ENCODE results near the gene BRF1. TPM values are rescaled to one million over a fixed set of nuclear protein-coding genes. Genes with fewer than 3 reads are reported as not detected.

The BRF1 gene
- total and polyA plus RNA-seq, 2 of the 8 experiments (the other 6 are each of a cell fraction or from before 2014, with no cell fraction given): 7.7 to 18.3 TPM

GRCh38 chr14:105287249-105288102 lies 13.3 kb downstream of the BRF1 start:
- H3K27me3 ChIP-seq (replicated peaks in 1 of 4; ENCODE audit: control insufficient read depth in 3 of 4, extremely low read depth in 1 of 4, insufficient read depth in 3 of 4, low read length in 3 of 4): no peaks in the 10 kb centered on the region
- H3K9ac ChIP-seq (replicated peaks in 1 of 4; ENCODE audit: extremely low read depth in 1 of 4, low read depth in 3 of 4, low read length in 3 of 4): no peak overlapping the region
- no peak overlapping the region for H3K4me3 ChIP-seq (ENCODE audit: extremely low read depth in 1 of 4, insufficient read depth in 2 of 4, low read depth in 3 of 4, low read length in 4 of 4)
- no peak overlapping the region for H2BK5ac ChIP-seq (ENCODE audit: low read depth, low read length)
- H2BK12ac ChIP-seq (ENCODE audit: low read depth, low read length): no peak overlapping the region
- H3K4ac ChIP-seq (replicated peaks; ENCODE audit: insufficient read length, low read depth, low read length): no peak overlapping the region
- DNase-seq (ENCODE audit: low read depth in 1 of 2, low spot score in 2 of 2) (no peak), FAIRE-seq (no peak)
- no peak overlapping the region for H3K27ac ChIP-seq (ENCODE audit: low read depth, low read length)
- no peaks in the 10 kb centered on the region for H3K23me2 ChIP-seq (ENCODE audit: low read depth, low read length)
- ChIA-PET POLR2A (ENCODE audit: partially characterized antibody) (interaction anchor here (0.6 kb wide), 1 partner anchor 9 kb away, joined by 4 read pairs; no protein-coding TSS in a partner anchor), CTCF (ENCODE audit: partially characterized antibody) (interaction anchor here (0.7 to 1.5 kb wide), 10 partner anchors 9 to 118 kb away, joined by 3 to 5 read pairs (median 3); no protein-coding TSS in a partner anchor)
- H4K20me1 ChIP-seq (replicated peaks in 1 of 2; ENCODE audit: control insufficient read depth in 1 of 2, insufficient read depth in 2 of 2, low read length in 2 of 2): peaks cover 5 to 12% of the 10 kb centered on the region in 2 experiments
- no peak overlapping the region for H2AFZ ChIP-seq (ENCODE audit: low read length)
- H3K9me3 ChIP-seq (ENCODE audit: insufficient read depth in 2 of 2, low read depth in 1 of 2, low read length in 1 of 2): no peaks in the 10 kb centered on the region
- no peak overlapping the region for H3K4me2 ChIP-seq (ENCODE audit: insufficient read depth in 1 of 2, low read depth in 2 of 2, low read length in 2 of 2)
- 85% methylated on average over 24 of the region's 24 CpGs; no CpG with 5 or more reads in 1 of the 2 experiments for WGBS, 2 experiments (ENCODE audit: extremely low coverage in 1 of 2, insufficient coverage in 1 of 2, insufficient read length in 1 of 2, insufficient replicate concordance in 2 of 2, low coverage in 1 of 2, low lambda C conversion rate in 2 of 2, missing lambda C conversion rate in 1 of 2)
- H3K36me3 ChIP-seq (ENCODE audit: control insufficient read depth in 2 of 4, insufficient read depth in 4 of 4, low read length in 3 of 4): no peaks in the 10 kb centered on the region
- H3K14ac ChIP-seq (ENCODE audit: insufficient read length): no peak overlapping the region
- H4K8ac ChIP-seq (ENCODE audit: extremely low read depth, insufficient read depth, low read length): no peak overlapping the region
- peaks cover 0 to 6% (median 3%) of the 10 kb centered on the region in 4 experiments; a peak in 4 of 7 replicates for H3K4me1 ChIP-seq (replicated peaks in 1 of 4; ENCODE audit: control insufficient read depth in 3 of 4, insufficient read depth in 4 of 4, low read length in 3 of 4)
- H4K5ac ChIP-seq (ENCODE audit: insufficient read length, low read depth, low read length): no peak overlapping the region
- no peak overlapping the region for H2BK120ac ChIP-seq (replicated peaks; ENCODE audit: low read depth, low read length)
- H2BK20ac ChIP-seq (ENCODE audit: low read length): no peak overlapping the region
- H3K56ac ChIP-seq (replicated peaks; ENCODE audit: insufficient read length, low read depth, low read length): no peak overlapping the region
- TF ChIP-seq CTCF (IDR thresholded peaks at IDR 0.05; ENCODE audit: control extremely low read depth in 1 of 3, insufficient read depth in 1 of 3, low read depth in 1 of 3, low read length in 3 of 3) (peak in 1 of 3 experiments; percentile 17; a peak in 1 of 4 replicates), SP2 (IDR thresholded peaks at IDR 0.05; ENCODE audit: low read length) (no peak)
- H3K79me1 ChIP-seq (ENCODE audit: low read depth, low read length): peaks cover 11% of the 10 kb centered on the region
- H4K91ac ChIP-seq (replicated peaks; ENCODE audit: insufficient read length, low read length): no peak overlapping the region
- no peak overlapping the region for H3K18ac ChIP-seq (ENCODE audit: extremely low read depth, low read length)
- H3K79me2 ChIP-seq (ENCODE audit: control insufficient read depth in 1 of 2, insufficient read depth in 2 of 2, low read length in 2 of 2): peaks cover 0 to 5% of the 10 kb centered on the region in 2 experiments; a peak in 1 of 4 replicates
- H2BK15ac ChIP-seq (ENCODE audit: low read length): no peak overlapping the region
- H2AK5ac ChIP-seq (ENCODE audit: low read depth, low read length): no peak overlapping the region
- no peak overlapping the region for H3K23ac ChIP-seq (ENCODE audit: insufficient read length)
